ENCODE measurements around the gene CCDC149. TPM values are rescaled to one million over a fixed set of nuclear protein-coding genes. Genes with fewer than 3 reads are reported as not detected.

CCDC149 gene
- total RNA-seq, 1 donor from 2014 or later = 8.0 TPM

Other genes with a start within 250 kb of the CCDC149 start
- gene SOD3, start 117.5 kb downstream of the CCDC149 start, total RNA-seq = 0.75 and 1.2 TPM in 2 replicates
- gene LGI2, start 117.9 kb upstream of the CCDC149 start, total RNA-seq = 0.25 and 0.75 TPM in 2 replicates
- 4.7 and 7.5 TPM in 2 replicates for gene SEPSECS, start 247.4 kb upstream of the CCDC149 start, total RNA-seq

Data from kidney epithelial cell (primary cell).